ENCODE measurements around the gene EYS.

DNA sequence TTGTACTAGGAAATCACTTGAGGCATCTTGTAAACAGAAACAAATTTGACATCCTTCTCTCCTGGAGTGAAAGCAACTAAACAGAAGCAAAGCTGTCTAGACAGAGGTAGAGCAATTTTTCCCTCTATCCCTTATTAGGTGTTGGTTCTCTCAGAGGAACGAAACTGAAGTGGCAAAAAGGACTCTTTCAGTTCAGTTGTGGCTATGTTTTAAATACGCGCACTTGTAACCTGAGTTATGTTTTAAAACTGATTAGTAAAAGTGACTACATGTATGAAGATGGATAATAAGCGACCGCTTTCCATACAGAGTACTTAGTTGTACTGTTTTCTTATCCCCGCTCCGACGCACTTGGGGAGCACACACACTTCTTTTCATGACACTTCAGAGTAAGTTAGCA is 1520.4 kb downstream of the EYS start:
- no peak for TF ChIP-seq TAF1 (conservative IDR thresholded peaks at IDR 0.05)
- TF ChIP-seq, protein P1, sequence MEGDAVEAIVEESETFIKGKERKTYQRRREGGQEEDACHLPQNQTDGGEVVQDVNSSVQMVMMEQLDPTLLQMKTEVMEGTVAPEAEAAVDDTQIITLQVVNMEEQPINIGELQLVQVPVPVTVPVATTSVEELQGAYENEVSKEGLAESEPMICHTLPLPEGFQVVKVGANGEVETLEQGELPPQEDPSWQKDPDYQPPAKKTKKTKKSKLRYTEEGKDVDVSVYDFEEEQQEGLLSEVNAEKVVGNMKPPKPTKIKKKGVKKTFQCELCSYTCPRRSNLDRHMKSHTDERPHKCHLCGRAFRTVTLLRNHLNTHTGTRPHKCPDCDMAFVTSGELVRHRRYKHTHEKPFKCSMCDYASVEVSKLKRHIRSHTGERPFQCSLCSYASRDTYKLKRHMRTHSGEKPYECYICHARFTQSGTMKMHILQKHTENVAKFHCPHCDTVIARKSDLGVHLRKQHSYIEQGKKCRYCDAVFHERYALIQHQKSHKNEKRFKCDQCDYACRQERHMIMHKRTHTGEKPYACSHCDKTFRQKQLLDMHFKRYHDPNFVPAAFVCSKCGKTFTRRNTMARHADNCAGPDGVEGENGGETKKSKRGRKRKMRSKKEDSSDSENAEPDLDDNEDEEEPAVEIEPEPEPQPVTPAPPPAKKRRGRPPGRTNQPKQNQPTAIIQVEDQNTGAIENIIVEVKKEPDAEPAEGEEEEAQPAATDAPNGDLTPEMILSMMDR (IDR thresholded peaks at IDR 0.05; ENCODE audit: low read depth, low read length, missing input control), result no peak
- TF ChIP-seq, protein P2, sequence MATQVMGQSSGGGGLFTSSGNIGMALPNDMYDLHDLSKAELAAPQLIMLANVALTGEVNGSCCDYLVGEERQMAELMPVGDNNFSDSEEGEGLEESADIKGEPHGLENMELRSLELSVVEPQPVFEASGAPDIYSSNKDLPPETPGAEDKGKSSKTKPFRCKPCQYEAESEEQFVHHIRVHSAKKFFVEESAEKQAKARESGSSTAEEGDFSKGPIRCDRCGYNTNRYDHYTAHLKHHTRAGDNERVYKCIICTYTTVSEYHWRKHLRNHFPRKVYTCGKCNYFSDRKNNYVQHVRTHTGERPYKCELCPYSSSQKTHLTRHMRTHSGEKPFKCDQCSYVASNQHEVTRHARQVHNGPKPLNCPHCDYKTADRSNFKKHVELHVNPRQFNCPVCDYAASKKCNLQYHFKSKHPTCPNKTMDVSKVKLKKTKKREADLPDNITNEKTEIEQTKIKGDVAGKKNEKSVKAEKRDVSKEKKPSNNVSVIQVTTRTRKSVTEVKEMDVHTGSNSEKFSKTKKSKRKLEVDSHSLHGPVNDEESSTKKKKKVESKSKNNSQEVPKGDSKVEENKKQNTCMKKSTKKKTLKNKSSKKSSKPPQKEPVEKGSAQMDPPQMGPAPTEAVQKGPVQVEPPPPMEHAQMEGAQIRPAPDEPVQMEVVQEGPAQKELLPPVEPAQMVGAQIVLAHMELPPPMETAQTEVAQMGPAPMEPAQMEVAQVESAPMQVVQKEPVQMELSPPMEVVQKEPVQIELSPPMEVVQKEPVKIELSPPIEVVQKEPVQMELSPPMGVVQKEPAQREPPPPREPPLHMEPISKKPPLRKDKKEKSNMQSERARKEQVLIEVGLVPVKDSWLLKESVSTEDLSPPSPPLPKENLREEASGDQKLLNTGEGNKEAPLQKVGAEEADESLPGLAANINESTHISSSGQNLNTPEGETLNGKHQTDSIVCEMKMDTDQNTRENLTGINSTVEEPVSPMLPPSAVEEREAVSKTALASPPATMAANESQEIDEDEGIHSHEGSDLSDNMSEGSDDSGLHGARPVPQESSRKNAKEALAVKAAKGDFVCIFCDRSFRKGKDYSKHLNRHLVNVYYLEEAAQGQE (IDR thresholded peaks at IDR 0.05), result no peak
